ENCODE measurements around the gene RRBP1.

The RRBP1 gene

GRCh38 chr20:17571153-17571527 lies 110.9 kb downstream of the RRBP1 start:
- DNase-seq (ENCODE audit: low read depth) = no peak

- no peak for DNase-seq (ENCODE audit: low read depth)
These were observed 111.5 kb downstream of the RRBP1 start for GRCh38 chr20:17570347-17571152.

- peak; percentile 65 for DNase-seq (ENCODE audit: low read depth)
These were observed 112.3 kb downstream of the RRBP1 start, which contains the start of gene DSTN for GRCh38 chr20:17569616-17570346. Gene DSTN, plus strand, starts transcription at chr20:17570075. Its CDS starts 134 bp downstream, at chr20:17570209.

- DNase-seq (ENCODE audit: low read depth) = no peak
These were observed 113.0 kb downstream of the RRBP1 start for GRCh38 chr20:17568972-17569521.

- DNase-seq (ENCODE audit: low read depth) = no peak
These were observed 113.8 kb downstream of the RRBP1 start for GRCh38 chr20:17568045-17568788.

GRCh38 chr20:17566345-17566744 lies 115.7 kb downstream of the RRBP1 start:
- DNase-seq (ENCODE audit: low read depth) = no peak

GRCh38 chr20:17565169-17565845 lies 116.7 kb downstream of the RRBP1 start:
- DNase-seq (ENCODE audit: low read depth) = no peak
